MG63 (cell line): ENCODE data around the gene SCG2. TPM values are rescaled to one million over a fixed set of nuclear protein-coding genes. Genes with fewer than 3 reads are reported as not detected.
A peak's percentile ranks its signal among the peaks of the same experiment; 100 is the strongest.

Experiments
- DNase-seq: peaks from one replicate; pipeline ENCODE4 v3.0.0-alpha.2; 2020
- H3K27me3 ChIP-seq: fragments of 250-450 bp; sonication (Bioruptor Pico); 2 replicates; pipeline ENCODE4 v1.5.1; 2020; ENCODE audit warnings: mild to moderate bottlenecking, moderate library complexity
- H3K36me3 ChIP-seq: fragments of 250-450 bp; sonication (Bioruptor Pico); 2 replicates; pipeline ENCODE4 v1.5.1; 2020; ENCODE audit warnings: mild to moderate bottlenecking, moderate library complexity
- H3K4me3 ChIP-seq: fragments of 250-450 bp; sonication (Bioruptor Pico); 2 replicates; pipeline ENCODE4 v1.5.1; 2020; ENCODE audit warnings: mild to moderate bottlenecking, moderate library complexity
- H3K9me3 ChIP-seq: fragments of 250-450 bp; sonication (Bioruptor Pico); 2 replicates; pipeline ENCODE4 v1.5.1; 2020; ENCODE audit warnings: mild to moderate bottlenecking, moderate library complexity
- total RNA-seq: library from RNA; depleted of rRNA; stranded (reverse); fragments of >200 nt; shearing (Covaris generic); gene quantifications from 2 replicates; pipeline ENCODE4 v1.2.3, GENCODE V29; 2014; ENCODE audit warnings: low replicate concordance

The SCG2 gene
- total RNA-seq, 1 experiment from 2014 or later, result 0.26 TPM

- no peak for DNase-seq
- no peaks in the 10 kb centered on the region for H3K27me3 ChIP-seq
- H3K36me3 ChIP-seq, result no peaks in the 10 kb centered on the region
- no peaks in the 10 kb centered on the region for H3K9me3 ChIP-seq
- H3K4me3 ChIP-seq, result no peak overlapping the region
Observed at GRCh38 chr2:223619486-223620129, 17.4 kb upstream of the SCG2 start.

DNA sequence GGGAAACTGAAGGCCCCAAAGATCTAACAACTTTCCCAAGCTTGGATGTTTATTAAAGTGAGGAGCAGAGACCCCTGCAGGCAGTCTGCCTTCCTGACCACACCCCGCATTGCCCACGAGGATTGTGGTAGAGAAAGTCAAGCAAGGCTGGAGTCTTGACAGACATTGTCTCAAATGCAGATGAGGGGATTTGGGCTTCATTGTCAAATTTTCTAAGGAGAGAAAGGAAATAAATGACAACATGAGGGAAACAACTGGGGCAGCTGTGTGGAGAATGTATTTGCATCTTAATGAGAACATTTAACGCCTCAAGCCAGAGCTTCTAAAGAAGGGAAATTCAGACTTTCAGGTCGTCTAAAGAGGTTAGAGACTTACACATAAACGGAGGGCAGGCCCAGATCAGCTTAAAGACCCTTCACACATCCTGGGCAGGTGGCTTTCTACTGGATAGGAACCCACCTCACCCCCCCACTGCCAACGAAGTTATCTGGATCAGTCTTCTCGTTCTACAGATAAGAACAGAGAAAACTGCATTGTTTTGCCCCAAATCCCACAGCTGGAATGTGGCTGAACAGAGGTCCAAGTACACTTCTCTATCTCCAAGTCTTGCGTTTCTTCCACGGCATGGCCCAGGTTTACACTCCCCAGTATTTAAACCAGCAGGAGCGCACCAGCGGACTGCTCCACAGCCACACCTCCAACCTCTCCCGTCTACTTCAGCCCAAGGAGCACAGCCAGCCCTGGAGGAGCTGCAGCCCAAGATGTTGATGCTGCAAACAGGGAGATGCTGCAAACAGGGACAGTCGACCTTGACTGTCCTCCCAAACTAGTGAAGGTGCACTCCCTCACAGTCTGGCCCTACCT, 16.2 kb upstream of the SCG2 start:
- no peaks in the 10 kb centered on the region for H3K27me3 ChIP-seq
- no peak for DNase-seq
- H3K36me3 ChIP-seq, result no peaks in the 10 kb centered on the region
- H3K4me3 ChIP-seq, result no peak overlapping the region
- no peaks in the 10 kb centered on the region for H3K9me3 ChIP-seq

DNA sequence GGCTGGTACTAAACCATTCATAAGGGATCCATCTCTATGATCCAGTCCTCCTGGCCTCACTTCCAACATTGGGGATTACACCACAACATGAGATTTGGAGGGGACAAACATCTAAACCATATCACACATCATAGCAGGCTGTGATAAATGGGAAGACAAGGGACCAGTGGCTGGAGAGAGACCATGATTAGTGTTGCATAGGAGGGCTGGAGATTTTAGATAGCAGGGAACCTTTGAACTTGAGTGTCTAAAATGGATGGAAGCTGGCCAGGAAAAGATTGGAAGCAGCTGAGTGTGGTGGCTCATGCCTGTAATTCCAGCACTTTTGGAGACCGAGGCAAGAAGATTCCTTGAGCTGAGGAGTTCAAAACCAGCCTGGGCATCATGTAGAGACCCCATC, 12.4 kb upstream of the SCG2 start:
- Histone ChIP-seq H3K36me3 (no peaks in the 10 kb centered on the region), H3K9me3 (no peaks in the 10 kb centered on the region), H3K4me3 (no peak overlapping the region), H3K27me3 (no peaks in the 10 kb centered on the region)
- DNase-seq, result no peak

DNA sequence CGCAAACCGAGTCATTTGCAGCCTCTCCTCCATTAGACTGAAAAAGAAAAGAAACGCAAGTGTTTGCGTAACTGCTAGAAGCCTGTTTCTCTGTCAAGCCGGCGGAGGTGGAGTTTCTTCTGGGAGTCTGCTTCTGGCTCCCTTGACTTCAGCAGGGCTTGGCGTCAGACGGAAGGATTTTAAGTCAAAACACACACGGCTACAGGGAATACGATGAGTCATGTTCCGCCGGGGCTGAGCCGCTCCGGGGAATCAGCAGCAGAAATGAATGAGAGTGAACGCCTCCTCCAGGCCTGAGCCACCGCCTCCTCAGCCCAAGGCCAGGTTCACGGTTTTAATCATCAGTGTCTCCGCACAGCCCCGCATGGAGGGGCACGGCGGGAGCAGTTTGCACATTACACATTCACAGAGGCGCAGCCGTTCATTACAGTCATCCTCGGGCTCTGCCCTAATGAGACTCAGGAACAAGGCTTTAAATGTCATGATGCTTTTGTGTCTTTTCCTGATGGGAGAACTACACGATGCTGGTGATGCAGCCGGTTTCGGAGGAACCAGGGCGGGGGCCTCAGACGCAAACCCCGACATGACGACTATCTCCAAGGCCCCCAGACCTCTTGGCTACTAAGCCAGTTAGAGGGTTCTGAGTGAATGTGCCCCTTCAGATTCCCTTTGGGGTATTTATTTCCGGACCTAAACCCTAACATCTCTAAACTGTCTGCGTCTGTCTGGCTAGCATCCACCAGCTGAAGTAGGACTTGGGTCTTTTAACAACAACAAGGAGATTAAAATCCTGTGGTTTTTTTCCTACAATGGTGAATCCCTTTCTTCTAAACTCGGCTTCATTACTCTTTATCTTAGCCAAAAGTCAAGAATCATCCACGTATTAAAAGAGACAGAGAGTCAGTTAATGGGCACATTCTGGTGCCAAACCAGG, 11.1 kb upstream of the SCG2 start:
- Histone ChIP-seq H3K36me3 (no peaks in the 10 kb centered on the region), H3K9me3 (no peaks in the 10 kb centered on the region), H3K27me3 (no peaks in the 10 kb centered on the region), H3K4me3 (peak overlapping the region; percentile 26)
- peak; percentile 93 for DNase-seq

DNA sequence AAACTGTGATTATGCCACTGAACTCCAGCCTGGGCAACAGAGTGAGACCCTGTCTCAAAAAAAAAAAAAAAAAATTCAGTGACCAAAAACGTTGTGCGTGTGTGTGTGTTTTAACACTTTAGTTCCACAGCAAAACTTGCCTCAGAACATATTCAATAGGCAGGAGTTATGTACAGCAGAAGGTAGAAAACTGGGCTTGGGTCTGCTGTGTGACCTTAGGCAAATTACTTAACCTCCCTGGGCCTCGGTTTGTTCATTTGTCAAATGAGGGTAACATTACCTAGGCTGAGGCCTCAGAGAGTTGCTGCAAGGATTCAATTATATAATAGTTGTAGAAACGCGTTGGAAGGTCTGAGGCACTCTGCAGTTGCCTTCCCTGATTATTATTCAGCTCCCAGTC, 10.3 kb upstream of the SCG2 start:
- H3K27me3 ChIP-seq, result no peaks in the 10 kb centered on the region
- H3K4me3 ChIP-seq, result peak overlapping the region; percentile 26
- DNase-seq, result no peak

DNA sequence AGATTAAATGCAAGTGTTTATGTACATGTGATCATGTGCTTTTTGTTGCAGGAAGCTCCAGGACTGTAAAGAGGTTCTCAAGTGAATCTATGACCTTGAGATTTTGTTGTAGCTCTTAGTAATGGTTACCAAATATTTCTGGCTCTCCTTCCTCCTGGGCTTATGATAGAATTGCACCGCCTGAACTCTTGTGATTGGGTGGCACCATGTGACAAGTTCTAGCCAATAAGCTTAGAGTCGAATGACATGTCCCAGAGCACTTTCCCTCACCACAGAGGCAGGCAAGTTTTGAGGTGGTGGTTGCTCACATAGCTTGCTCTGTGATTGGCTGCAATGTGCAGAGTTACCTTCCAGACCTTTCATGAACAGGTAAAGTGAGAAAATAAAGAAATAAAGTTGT, 8.9 kb upstream of the SCG2 start:
- Histone ChIP-seq H3K27me3 (no peaks in the 10 kb centered on the region), H3K9me3 (no peaks in the 10 kb centered on the region), H3K36me3 (no peaks in the 10 kb centered on the region), H3K4me3 (no peak overlapping the region)
- DNase-seq, result no peak

More for the DNA sequence above, 10.3 kb upstream of the SCG2 start:
- Histone ChIP-seq H3K9me3 (no peaks in the 10 kb centered on the region), H3K36me3 (no peaks in the 10 kb centered on the region)

DNA sequence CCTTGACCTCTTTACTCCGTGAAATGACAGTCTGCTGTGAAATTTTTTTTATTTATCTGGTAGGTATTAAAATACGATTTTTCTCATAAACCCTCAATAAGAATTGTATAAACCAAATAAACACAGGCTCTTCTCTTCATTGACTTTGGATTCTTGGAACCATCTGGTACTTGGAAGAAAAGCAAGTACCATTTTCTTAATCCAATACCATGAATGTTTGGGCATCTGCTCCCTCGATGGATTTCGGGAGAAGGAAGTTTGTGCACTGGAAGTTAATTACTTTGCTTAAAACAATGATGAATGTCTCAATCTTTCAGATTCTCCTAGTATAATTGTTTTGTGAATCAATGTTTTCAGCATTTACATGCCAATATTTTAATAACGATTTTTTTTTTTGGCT, 5.3 kb upstream of the SCG2 start:
- no peak for DNase-seq
- Histone ChIP-seq H3K4me3 (no peak overlapping the region), H3K9me3 (no peaks in the 10 kb centered on the region), H3K36me3 (no peaks in the 10 kb centered on the region), H3K27me3 (peaks cover 2% of the 10 kb centered on the region; the same call in 1 of the 2 replicates)

DNA sequence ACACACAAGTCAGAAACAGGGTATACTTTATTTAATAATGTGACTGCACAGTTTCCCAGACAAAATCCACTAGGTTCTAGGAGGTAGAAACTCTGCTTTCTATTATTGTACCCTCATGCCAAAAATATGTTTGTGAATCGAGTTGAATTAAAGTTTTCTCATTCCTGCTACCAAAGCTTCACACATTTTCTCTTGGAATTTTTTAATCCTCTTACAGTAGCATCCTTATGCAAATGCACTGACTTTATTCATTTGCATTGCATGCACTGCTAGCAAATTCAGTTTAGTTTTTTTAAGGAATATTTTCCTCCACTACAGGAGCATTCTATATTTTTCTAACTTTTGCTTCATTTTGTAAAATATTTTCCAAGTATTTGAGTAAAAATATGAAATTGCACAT, 4.8 kb upstream of the SCG2 start:
- Histone ChIP-seq H3K9me3 (no peaks in the 10 kb centered on the region), H3K4me3 (no peak overlapping the region), H3K27me3 (peaks cover 2% of the 10 kb centered on the region; the same call in 1 of the 2 replicates), H3K36me3 (no peaks in the 10 kb centered on the region)
- DNase-seq, result no peak

GRCh38 chr2:223604231-223604630, 2.1 kb upstream of the SCG2 start:
- H3K36me3 ChIP-seq, result no peaks in the 10 kb centered on the region
- H3K27me3 ChIP-seq, result peaks cover 2% of the 10 kb centered on the region; the same call in 1 of the 2 replicates
- no peaks in the 10 kb centered on the region for H3K9me3 ChIP-seq
- DNase-seq, result no peak
- no peak overlapping the region for H3K4me3 ChIP-seq

GRCh38 chr2:223602972-223603371, 811 bp upstream of the SCG2 start:
- Histone ChIP-seq H3K4me3 (no peak overlapping the region), H3K27me3 (peaks cover 2% of the 10 kb centered on the region; the same call in 1 of the 2 replicates), H3K36me3 (no peaks in the 10 kb centered on the region), H3K9me3 (no peaks in the 10 kb centered on the region)
- DNase-seq, result no peak

DNA sequence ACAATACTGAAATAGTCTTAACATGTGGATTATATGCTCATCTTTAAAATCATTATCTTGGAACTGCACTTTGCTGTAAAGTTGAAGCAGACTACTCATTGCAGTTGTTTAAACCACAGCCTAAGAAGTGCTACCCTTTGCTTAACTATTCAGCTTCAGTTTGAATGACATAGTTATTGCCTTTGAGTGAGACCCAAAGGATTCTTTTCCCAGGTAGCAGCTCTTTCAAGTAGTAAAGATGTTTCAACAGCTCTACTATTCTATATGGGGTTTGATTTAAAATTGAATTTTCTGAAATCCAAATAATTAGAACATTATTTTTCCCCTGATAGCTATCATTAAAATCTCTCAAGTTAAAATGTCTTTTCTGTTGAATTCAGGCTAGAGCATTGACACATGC, 1.1 kb downstream of the SCG2 start:
- H3K9me3 ChIP-seq, result no peaks in the 10 kb centered on the region
- H3K36me3 ChIP-seq, result no peaks in the 10 kb centered on the region
- H3K4me3 ChIP-seq, result no peak overlapping the region
- peaks cover 2% of the 10 kb centered on the region; the same call in 1 of the 2 replicates for H3K27me3 ChIP-seq
- DNase-seq, result no peak

GRCh38 chr2:223599640-223600380, 2.4 kb downstream of the SCG2 start:
- peaks cover 2% of the 10 kb centered on the region; the same call in 1 of the 2 replicates for H3K27me3 ChIP-seq
- H3K9me3 ChIP-seq, result no peaks in the 10 kb centered on the region
- no peak overlapping the region for H3K4me3 ChIP-seq
- no peaks in the 10 kb centered on the region for H3K36me3 ChIP-seq
- DNase-seq, result no peak

DNA sequence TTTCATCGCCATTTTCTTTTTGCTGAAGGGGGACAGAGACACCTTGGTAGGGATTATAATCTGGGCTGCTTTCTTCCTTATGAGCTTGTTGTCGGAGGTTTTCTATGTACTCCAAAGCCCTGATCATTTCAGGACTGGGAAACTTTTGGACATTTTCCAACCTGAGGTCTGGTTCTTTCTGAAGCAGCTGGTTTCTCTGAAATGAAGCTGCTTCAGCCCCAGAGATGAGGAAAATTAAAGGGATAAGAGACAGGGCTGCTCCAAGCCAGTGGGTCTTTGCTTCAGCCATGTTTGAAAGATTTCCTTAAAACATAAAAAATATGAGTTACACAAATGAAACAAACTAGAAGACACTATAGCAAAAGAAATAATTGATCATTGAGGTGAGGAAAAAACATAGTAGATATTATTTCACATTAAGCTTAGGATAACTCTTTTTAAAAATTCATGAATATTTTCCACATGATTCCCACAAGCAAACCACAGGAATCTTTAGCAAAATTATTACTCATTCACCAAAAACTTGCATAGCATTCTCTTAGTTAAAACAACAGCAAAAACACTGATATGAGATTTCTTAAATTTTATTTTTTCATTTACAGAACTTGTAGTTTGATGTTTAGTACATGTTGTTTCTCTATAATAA, 3.0 kb downstream of the SCG2 start:
- H3K4me3 ChIP-seq, result no peak overlapping the region
- H3K9me3 ChIP-seq, result no peaks in the 10 kb centered on the region
- no peak for DNase-seq

GRCh38 chr2:223597076-223597475, 5.1 kb downstream of the SCG2 start:
- Histone ChIP-seq H3K27me3 (no peaks in the 10 kb centered on the region), H3K36me3 (no peaks in the 10 kb centered on the region), H3K9me3 (no peaks in the 10 kb centered on the region), H3K4me3 (no peak overlapping the region)
- no peak for DNase-seq

More for the DNA sequence above, 3.0 kb downstream of the SCG2 start:
- H3K27me3 ChIP-seq, result peaks cover 2% of the 10 kb centered on the region; the same call in 1 of the 2 replicates
- no peaks in the 10 kb centered on the region for H3K36me3 ChIP-seq

- H3K27me3 ChIP-seq, result no peaks in the 10 kb centered on the region
- H3K4me3 ChIP-seq, result no peak overlapping the region
- no peak for DNase-seq
- H3K9me3 ChIP-seq, result no peaks in the 10 kb centered on the region
- H3K36me3 ChIP-seq, result no peaks in the 10 kb centered on the region
Observed at GRCh38 chr2:223596208-223596607, 6.0 kb downstream of the SCG2 start.

- no peak for DNase-seq
- Histone ChIP-seq H3K36me3 (no peaks in the 10 kb centered on the region), H3K9me3 (no peaks in the 10 kb centered on the region), H3K4me3 (no peak overlapping the region), H3K27me3 (no peaks in the 10 kb centered on the region)
Observed at GRCh38 chr2:223594831-223595230, 7.3 kb downstream of the SCG2 start.
